NCI-H146 treated with DMSO at 0.1 percent for 48 hours (cell line): Measurements from ENCODE around the gene CYLD.

Experiments
- DNase-seq: peaks from one replicate; lab custom pipeline; 2025; ENCODE audit not compliant: unreplicated experiment; lab: John Stamatoyannopoulos, UW

CYLD gene

GRCh38 chr16:50814541-50814940 is 72.7 kb downstream of the CYLD start:
- no peak for DNase-seq

- DNase-seq, result no peak
Measured at GRCh38 chr16:50815382-50815781, 73.5 kb downstream of the CYLD start.

- DNase-seq, result no peak
Measured at GRCh38 chr16:50816901-50817555, 75.1 kb downstream of the CYLD start.

GRCh38 chr16:50818380-50818779 is 76.5 kb downstream of the CYLD start:
- no peak for DNase-seq

GRCh38 chr16:50819706-50820105 is 77.8 kb downstream of the CYLD start:
- no peak for DNase-seq

DNA sequence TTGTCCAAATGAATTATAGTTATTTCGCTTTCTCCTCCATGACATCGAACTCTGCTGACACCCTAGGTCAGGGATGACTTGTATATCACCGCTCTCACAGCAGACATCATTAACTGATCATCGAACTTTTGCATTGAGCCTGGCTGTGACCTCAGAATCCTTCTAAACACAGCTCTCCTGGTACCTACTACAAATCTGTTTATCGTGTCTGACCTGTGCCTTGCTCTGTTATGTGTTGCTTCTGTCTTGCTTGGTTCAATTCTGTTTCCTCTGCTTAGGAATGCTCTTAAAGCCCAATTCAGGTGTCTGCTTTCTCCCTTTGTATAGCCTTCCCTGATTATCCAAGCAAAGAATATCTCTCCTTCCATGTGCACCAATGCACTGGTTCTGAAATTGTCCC is 78.3 kb downstream of the CYLD start:
- no peak for DNase-seq

GRCh38 chr16:50821586-50821985 is 79.7 kb downstream of the CYLD start:
- DNase-seq, result no peak

GRCh38 chr16:50822671-50823070 is 80.8 kb downstream of the CYLD start:
- DNase-seq, result no peak

GRCh38 chr16:50826797-50827316 is 85.0 kb downstream of the CYLD start:
- DNase-seq, result no peak

GRCh38 chr16:50828164-50828702 is 86.3 kb downstream of the CYLD start:
- DNase-seq, result no peak

DNA sequence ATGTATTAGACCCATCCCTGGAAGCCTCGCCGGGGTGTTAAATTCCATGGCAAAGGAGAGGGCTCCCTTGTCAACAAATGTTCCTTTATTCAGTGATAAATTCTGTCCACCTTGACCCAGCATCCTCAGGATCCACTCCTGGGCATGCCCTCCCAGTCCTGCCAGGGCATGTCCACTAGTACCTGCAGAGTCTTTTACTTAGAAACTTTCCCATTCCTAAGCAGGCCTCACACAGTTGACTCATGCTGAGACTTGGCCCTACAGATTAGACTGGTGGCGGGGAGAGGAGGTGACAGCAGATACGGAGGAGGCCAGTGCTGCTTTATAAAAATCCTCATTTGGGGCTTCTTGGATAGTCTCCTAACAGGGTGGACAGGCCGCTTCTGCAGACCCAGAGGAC is 88.8 kb downstream of the CYLD start:
- no peak for DNase-seq

DNA sequence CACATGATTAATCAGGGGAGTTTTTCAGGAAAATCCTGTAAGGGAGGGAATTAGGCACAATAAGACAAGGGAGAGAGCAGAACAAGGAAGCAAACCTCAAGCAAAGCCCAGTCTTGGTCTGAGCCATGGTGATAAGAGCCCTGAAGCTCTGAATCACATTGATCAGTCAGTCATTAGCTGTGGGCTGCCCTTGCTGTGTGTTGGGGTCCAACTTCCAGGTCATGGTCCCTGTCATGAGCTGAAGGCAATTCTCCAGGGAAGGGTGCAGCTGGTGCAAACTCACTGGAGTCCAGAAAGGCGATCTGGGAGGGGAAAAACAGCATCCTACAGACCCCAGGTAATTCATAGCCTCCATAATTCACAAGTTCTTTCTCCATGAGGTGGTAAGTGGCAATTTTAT is 89.9 kb downstream of the CYLD start:
- DNase-seq, result no peak

- DNase-seq, result no peak
Measured at GRCh38 chr16:50833929-50834328, 92.0 kb downstream of the CYLD start.

- DNase-seq, result no peak
Measured at GRCh38 chr16:50834701-50835100, 92.8 kb downstream of the CYLD start.

- DNase-seq, result no peak
Measured at GRCh38 chr16:50835358-50836060, 93.6 kb downstream of the CYLD start.

DNA sequence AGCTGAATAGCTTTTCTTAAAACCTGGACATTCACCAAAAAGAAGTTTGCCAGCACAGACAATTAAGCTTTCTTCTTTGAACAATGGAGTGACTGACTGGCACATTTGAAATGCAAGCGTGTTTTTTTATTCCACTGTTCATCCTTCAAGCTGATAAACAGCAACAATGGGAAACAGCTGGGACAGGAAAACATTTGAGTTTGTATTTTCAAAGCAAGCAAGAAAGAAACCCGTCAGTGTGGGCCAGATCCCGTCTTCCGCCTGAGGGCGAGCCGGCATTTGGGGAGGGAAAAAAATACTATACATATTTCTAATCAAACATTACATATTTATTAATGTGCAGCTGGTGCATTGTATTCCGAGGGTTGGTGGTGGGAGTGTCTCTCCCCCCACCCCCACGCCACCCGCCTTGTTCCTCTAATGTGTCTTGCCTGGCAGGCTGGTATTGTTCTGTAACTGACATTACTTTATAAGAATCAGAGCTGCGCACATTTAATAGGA is 94.3 kb downstream of the CYLD start:
- DNase-seq, result no peak

DNA sequence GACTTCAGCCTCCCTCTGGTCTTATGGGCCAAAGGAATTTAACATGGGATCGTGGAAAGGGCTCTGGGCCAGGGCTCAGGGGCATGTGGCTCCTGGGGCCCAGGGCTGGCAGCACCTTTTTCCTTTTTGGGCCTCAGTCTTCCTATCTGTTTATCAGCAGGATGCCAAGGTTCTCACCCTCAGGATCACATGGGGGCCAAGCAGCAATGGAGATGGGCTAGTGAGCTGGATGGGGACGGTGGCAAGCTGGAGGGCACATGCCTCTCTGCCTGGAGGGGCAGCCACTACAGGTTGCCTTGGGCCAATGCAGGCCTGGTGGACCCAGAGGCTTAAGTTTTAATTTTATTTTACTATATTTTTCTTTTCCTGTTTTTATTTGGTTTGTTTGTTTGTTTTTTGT is 95.4 kb downstream of the CYLD start:
- no peak for DNase-seq

DNA sequence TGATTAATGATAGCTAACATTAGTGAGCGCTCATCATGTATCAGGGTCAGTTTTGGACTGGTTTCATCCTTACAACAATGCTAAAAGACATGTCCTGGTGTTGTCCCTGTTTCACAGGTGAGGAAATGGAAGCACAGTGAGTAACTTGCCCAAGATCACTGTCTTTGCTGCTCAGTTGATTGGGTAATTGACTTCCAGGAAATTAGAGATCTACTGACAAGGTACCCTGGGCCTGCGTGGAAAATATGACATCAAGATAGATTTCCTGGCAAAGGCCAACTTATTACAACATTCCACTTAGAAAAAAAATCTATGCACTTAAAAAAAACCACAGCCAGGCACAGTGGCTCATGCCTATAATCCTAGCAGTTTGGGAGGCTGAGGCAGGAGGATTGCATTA is 96.3 kb downstream of the CYLD start:
- DNase-seq, result no peak

- no peak for DNase-seq
Measured at GRCh38 chr16:50838885-50839284, 97.0 kb downstream of the CYLD start.

GRCh38 chr16:50839356-50839755 is 97.5 kb downstream of the CYLD start:
- no peak for DNase-seq

DNA sequence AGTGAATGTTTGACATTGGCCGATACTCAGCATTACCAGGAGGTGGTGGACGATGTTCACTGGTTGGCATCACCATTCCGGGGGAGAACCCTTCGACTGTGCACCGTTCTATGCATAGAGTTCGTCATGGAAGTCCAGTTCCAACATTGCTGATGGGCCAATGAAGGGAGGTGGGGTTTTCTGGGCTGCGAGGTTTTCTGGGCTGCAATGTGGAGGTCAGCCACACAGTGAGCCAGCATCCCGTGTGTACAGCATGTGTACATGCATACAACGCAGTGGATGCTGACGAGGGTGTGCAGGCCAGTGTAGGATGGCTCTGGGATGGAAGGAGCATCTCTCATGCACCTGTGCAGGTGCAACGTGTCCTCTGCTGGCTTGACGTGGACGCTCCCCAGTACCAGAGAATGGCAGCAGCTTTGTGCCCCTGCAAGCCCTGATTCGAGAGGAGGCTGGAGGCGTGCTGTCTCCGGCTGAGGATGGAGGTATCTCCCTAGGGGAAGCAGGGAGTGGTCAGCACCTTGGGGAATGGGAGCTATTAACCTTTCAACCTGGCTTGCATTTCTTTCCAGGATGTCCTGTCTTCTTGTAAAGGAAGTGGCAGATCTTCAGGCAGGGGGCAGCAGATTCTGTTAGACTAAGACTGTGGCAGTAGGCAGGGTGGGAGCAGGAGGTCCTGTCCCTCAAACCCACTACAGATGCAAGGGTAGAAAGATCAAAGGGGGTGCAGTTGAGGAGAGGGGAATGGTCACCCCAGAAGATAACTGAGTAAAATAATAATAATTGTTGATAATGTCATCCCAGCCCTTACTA is 98.2 kb downstream of the CYLD start:
- DNase-seq, result no peak
